Endometrium (tissue), 2 donors: ENCODE data around the gene BMPR1B.

Experiments used
- FAIRE-seq: peaks from 2 replicates; lab custom pipeline; 2012; peaks lifted over from hg19 to GRCh38; lab: Jason Lieb, UNC
- donor health status: control.
- donor health status: control.

Gene BMPR1B

GRCh38 chr4:95188701-95189370 lies 431.1 kb downstream of the BMPR1B start:
- no peak for FAIRE-seq

- no peak for FAIRE-seq
Observed at GRCh38 chr4:95190751-95191436, 433.1 kb downstream of the BMPR1B start.

- no peak for FAIRE-seq
Observed at GRCh38 chr4:95191537-95191936, 433.8 kb downstream of the BMPR1B start.

- no peak for FAIRE-seq
Observed at GRCh38 chr4:95193391-95194224, 435.9 kb downstream of the BMPR1B start.

GRCh38 chr4:95197353-95197752 lies 439.6 kb downstream of the BMPR1B start:
- FAIRE-seq = no peak

- no peak for FAIRE-seq
Observed at GRCh38 chr4:95198961-95199360, 441.2 kb downstream of the BMPR1B start.

GRCh38 chr4:95204267-95204844 lies 446.6 kb downstream of the BMPR1B start:
- no peak for FAIRE-seq

- FAIRE-seq = no peak
Observed at GRCh38 chr4:95204873-95205272, 447.1 kb downstream of the BMPR1B start.
